Natural killer cell (primary cell): ENCODE measurements around the gene IL17F. TPM values are rescaled to one million over a fixed set of nuclear protein-coding genes. Genes with fewer than 3 reads are reported as not detected.

Experiments
- ATAC-seq, 3 donors: fragments of 150-1000 bp in 2 of 3; fragments of 200-7000 bp in 1 of 3; cut with Tn5 transposase; 1 replicate in 1 of 3; 2 replicates in 2 of 3; pipeline ENCODE4 v1.10.0; 2021; ENCODE audit warnings: mild to moderate bottlenecking in 2 of 3, moderate library complexity in 2 of 3
- DNase-seq, 2 donors: peaks; one replicate each; pipeline versions ENCODE4 v3.0.0 to v3.0.0-alpha.2; 2013 to 2021; ENCODE audit warnings: mixed read lengths in 1 of 2
- H3K27ac ChIP-seq: one replicate; pipeline ENCODE4 v1.5.1; 2013; ENCODE audit warnings: mild to moderate bottlenecking, low read length
- H3K27me3 ChIP-seq: one replicate; pipeline ENCODE4 v1.6.1; 2013; ENCODE audit warnings: low read length; ENCODE audit not compliant: control insufficient read depth, insufficient read depth
- H3K36me3 ChIP-seq: one replicate; pipeline ENCODE4 v1.6.1; 2013; ENCODE audit warnings: low read length; ENCODE audit not compliant: control insufficient read depth, insufficient read depth
- H3K4me1 ChIP-seq: one replicate; pipeline ENCODE4 v1.6.1; 2013; ENCODE audit warnings: low read length; ENCODE audit not compliant: control insufficient read depth, insufficient read depth
- H3K4me3 ChIP-seq: one replicate; pipeline ENCODE4 v1.5.1; 2013; ENCODE audit warnings: low read length
- H3K9me3 ChIP-seq: one replicate; pipeline ENCODE4 v1.6.1; 2013; ENCODE audit warnings: low read length; ENCODE audit not compliant: control insufficient read depth, insufficient read depth
- H3K27ac Mint-ChIP-seq, 2 donors: one replicate each; pipeline ENCODE4 v1.8.0; 2022; ENCODE audit warnings: mild to moderate bottlenecking in 2 of 2, mixed read lengths in 2 of 2, moderate library complexity in 1 of 2
- H3K27me3 Mint-ChIP-seq, 2 donors: one replicate each; pipeline ENCODE4 v1.8.0; 2022; ENCODE audit warnings: low read depth in 2 of 2, mixed read lengths in 2 of 2
- H3K36me3 Mint-ChIP-seq: one replicate; pipeline ENCODE4 v1.8.0; 2022; ENCODE audit warnings: mixed read lengths
- H3K4me1 Mint-ChIP-seq, 2 donors: one replicate each; pipeline ENCODE4 v1.8.0; 2022; ENCODE audit warnings: mixed read lengths in 2 of 2
- H3K4me3 Mint-ChIP-seq: one replicate; pipeline ENCODE4 v1.8.0; 2022; ENCODE audit warnings: mild to moderate bottlenecking, moderate library complexity, mixed read lengths
- H3K9me3 Mint-ChIP-seq, 2 donors: one replicate each; pipeline ENCODE4 v1.8.0; 2022; ENCODE audit warnings: mixed read lengths in 2 of 2
- WGBS: methylation state at CpG from one replicate; pipeline ENCODE4 v1.1.7; 2013; ENCODE audit warnings: missing lambda C conversion rate; ENCODE audit not compliant: insufficient coverage; 5-methylcytosine and 5-hydroxymethylcytosine counted together
- intact Hi-C: fragments of 100-400 bp; cut with micrococcal nuclease; formaldehyde crosslinking; loops from one replicate; pipeline ENCODE4 v1.14.2; 2022
- total RNA-seq, 4 donors: library from RNA; stranded (reverse); fragments of 120-200 nt in 1 of 4; gene quantifications; one replicate each; pipeline versions ENCODE4 v1.2.3 to v1.2.4, GENCODE V29; 2013 to 2022
- TF ChIP-seq, protein P1 (sequence below): fragments of 200-600 bp; IDR thresholded peaks from one replicate; pipeline ENCODE4 v1.8.0; 2022; ENCODE audit warnings: antibody characterized with exemption

The IL17F gene
- total RNA-seq, result not detected
- total RNA-seq (2013), result not detected

DNA sequence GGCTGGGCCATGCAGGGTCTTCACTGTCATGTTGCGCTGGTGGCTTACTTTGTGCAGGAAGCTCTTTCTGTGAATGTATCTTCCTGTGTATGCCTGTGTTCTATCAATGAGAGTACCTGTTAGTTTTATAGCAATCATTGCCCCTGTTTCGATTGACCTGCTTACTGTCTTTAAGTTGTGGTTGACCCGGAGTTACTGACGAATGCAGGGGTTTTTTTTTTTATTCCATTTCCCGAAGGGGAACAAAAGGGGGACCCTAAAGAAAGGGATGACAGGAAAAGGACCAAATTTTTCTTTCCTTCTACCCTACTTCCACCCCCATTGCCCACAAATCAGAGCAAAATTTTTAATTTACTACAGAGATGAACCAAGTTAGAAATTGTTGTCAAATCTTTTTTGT is at the start of gene IL17F:
IL17F (minus strand) TSS at position 101 of the 400 bp plus-strand sequence; CDS start at position 30, 71 bp downstream.
- no peaks in the 10 kb centered on the region for H3K36me3 ChIP-seq
- no peak within 1 kb of the TSS for H3K27ac Mint-ChIP-seq
- H3K9me3 Mint-ChIP-seq, result no peaks in the 10 kb centered on the region
- peaks cover 32 to 73% of the 10 kb centered on the region in 2 donors for H3K27me3 Mint-ChIP-seq
- intact Hi-C loops, result no loop called here
- WGBS, result 83% methylated on average over 5 of the region's 5 CpGs
- DNase-seq (no peak), ATAC-seq (no peak)
- TF ChIP-seq, protein P1, sequence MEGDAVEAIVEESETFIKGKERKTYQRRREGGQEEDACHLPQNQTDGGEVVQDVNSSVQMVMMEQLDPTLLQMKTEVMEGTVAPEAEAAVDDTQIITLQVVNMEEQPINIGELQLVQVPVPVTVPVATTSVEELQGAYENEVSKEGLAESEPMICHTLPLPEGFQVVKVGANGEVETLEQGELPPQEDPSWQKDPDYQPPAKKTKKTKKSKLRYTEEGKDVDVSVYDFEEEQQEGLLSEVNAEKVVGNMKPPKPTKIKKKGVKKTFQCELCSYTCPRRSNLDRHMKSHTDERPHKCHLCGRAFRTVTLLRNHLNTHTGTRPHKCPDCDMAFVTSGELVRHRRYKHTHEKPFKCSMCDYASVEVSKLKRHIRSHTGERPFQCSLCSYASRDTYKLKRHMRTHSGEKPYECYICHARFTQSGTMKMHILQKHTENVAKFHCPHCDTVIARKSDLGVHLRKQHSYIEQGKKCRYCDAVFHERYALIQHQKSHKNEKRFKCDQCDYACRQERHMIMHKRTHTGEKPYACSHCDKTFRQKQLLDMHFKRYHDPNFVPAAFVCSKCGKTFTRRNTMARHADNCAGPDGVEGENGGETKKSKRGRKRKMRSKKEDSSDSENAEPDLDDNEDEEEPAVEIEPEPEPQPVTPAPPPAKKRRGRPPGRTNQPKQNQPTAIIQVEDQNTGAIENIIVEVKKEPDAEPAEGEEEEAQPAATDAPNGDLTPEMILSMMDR, result no peak
- H3K4me1 Mint-ChIP-seq, result no peaks in the 10 kb centered on the region
- H3K4me3 ChIP-seq, result no peak within 1 kb of the TSS
- H3K4me3 Mint-ChIP-seq, result no peak within 1 kb of the TSS
- no peaks in the 10 kb centered on the region for H3K9me3 ChIP-seq
- no peak within 1 kb of the TSS for H3K27ac ChIP-seq
- no peaks in the 10 kb centered on the region for H3K4me1 ChIP-seq
- H3K27me3 ChIP-seq, result peaks cover 16% of the 10 kb centered on the region
- no peaks in the 10 kb centered on the region for H3K36me3 Mint-ChIP-seq

DNA sequence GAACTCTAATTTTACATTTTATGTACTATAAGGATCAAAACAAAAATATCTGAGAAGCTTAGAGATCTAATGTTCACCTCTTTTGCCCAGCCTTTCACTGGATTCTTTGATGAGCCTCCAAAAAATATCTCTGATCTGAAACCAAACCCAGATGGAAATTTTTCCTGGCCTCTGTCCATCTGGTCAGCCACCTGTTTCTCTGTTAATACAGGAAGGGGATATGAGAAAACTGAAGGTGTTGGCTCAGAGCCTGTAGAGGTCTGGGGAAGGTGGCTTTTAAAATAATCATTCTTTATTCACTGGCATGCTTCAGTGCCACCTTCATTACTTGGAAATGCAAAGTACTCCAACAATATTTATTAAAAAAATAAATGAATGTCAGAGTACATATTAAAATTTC is 48.8 kb upstream of the IL17F start:
- no peaks in the 10 kb centered on the region for H3K27me3 Mint-ChIP-seq
- ATAC-seq (no peak), DNase-seq (no peak)
- peaks cover 7 to 13% of the 10 kb centered on the region in 2 donors for H3K4me1 Mint-ChIP-seq
- TF ChIP-seq, protein P1, result no peak
- no peaks in the 10 kb centered on the region for H3K9me3 Mint-ChIP-seq
- H3K4me1 ChIP-seq, result peaks cover 13% of the 10 kb centered on the region
- H3K27me3 ChIP-seq, result no peaks in the 10 kb centered on the region
- no peaks in the 10 kb centered on the region for H3K36me3 Mint-ChIP-seq
- H3K27ac Mint-ChIP-seq, result no peak overlapping the region
- H3K9me3 ChIP-seq, result no peaks in the 10 kb centered on the region
- intact Hi-C loops, result no loop called here
- H3K36me3 ChIP-seq, result no peaks in the 10 kb centered on the region
- H3K4me3 ChIP-seq, result no peak overlapping the region
- H3K27ac ChIP-seq, result no peak overlapping the region
- no peak overlapping the region for H3K4me3 Mint-ChIP-seq

DNA sequence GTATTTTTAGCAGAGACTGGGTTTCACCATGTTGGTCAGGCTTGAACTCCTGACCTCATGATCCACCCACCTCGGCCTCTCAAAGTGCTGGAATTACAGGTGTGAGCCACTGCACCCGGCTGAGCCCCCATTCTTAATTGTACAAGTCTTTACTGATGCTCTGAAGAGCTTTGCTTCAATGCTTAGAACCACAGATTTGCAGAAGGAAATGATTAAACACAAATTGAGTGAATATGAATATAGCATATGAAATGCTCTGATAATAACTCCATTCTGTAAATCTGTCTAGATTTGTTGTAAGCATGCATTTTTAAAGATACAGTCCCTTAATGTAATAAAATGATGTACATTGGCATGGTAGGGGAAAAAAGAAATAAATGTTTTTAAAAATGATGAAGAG is 44.5 kb upstream of the IL17F start:
- WGBS, result 57% methylated on average over 2 of the region's 2 CpGs
- intact Hi-C loops, result loop anchor here (10.0 kb wide), 1 partner anchor 1066 kb away; no protein-coding TSS in a partner anchor
- Histone ChIP-seq H3K4me1 (peaks cover 11% of the 10 kb centered on the region), H3K4me3 (no peak overlapping the region), H3K36me3 (no peaks in the 10 kb centered on the region), H3K27ac (no peak overlapping the region), H3K27me3 (no peaks in the 10 kb centered on the region), H3K9me3 (no peaks in the 10 kb centered on the region)
- no peak for ATAC-seq
- Mint-ChIP-seq H3K27ac (no peak overlapping the region), H3K4me1 (peaks cover 12 to 16% of the 10 kb centered on the region in 2 donors), H3K4me3 (no peak overlapping the region), H3K9me3 (no peaks in the 10 kb centered on the region), H3K27me3 (no peaks in the 10 kb centered on the region), H3K36me3 (no peaks in the 10 kb centered on the region)
- TF ChIP-seq, protein P1, result no peak
- no peak for DNase-seq

DNA sequence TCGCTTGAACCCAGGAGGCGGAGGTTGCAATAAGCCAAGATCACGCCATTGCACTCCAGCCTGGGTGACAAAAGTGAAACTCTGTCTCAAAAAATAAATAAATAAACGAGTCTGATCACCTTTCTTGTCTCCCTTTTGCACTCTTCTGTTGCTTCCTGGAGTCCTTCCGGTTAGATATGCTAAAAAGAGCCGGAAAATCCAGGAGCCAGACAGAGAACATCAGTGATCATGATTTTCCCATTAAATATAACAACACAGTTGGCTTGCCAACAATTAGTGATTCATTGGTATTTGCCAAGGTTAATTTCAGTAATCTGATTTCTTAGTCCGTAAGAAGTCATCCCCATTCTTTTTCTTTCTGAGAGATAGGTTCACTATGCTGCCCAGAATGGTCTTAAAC is 43.9 kb upstream of the IL17F start:
- H3K36me3 Mint-ChIP-seq, result no peaks in the 10 kb centered on the region
- Histone ChIP-seq H3K27me3 (no peaks in the 10 kb centered on the region), H3K36me3 (no peaks in the 10 kb centered on the region), H3K4me1 (peaks cover 11% of the 10 kb centered on the region), H3K9me3 (no peaks in the 10 kb centered on the region), H3K27ac (no peak overlapping the region), H3K4me3 (no peak overlapping the region)
- H3K4me3 Mint-ChIP-seq, result no peak overlapping the region
- no peaks in the 10 kb centered on the region for H3K27me3 Mint-ChIP-seq
- ATAC-seq (no peak), DNase-seq (no peak)
- H3K27ac Mint-ChIP-seq, result no peak overlapping the region
- no peaks in the 10 kb centered on the region for H3K9me3 Mint-ChIP-seq
- TF ChIP-seq, protein P1, result no peak
- intact Hi-C loops, result loop anchor here (10.0 kb wide), 1 partner anchor 1067 kb away; no protein-coding TSS in a partner anchor
- WGBS, result 97% methylated on average over 7 of the region's 7 CpGs
- H3K4me1 Mint-ChIP-seq, result peaks cover 17 to 23% of the 10 kb centered on the region in 2 donors
